Psoas muscle (tissue), 8 donors: Measurements from ENCODE around the gene URM1. TPM values are rescaled to one million over a fixed set of nuclear protein-coding genes. Genes with fewer than 3 reads are reported as not detected.
A peak's percentile ranks its signal among the peaks of the same experiment; 100 is the strongest.

Experiments used
- ATAC-seq, 4 donors: fragments of 200-7000 bp; cut with Tn5 transposase; one replicate each; pipeline ENCODE4 v1.9.1; 2020; ENCODE audit warnings: moderate library complexity in 3 of 4, mild to moderate bottlenecking in 2 of 4
- DNase-seq, 2 donors: peaks; one replicate each; pipeline ENCODE4 v3.0.0-alpha.2; 2020
- H3K27ac ChIP-seq: fragments of 200-600 bp; one replicate; pipeline ENCODE4 v1.8.0; 2022
- H3K27me3 ChIP-seq, 3 donors: fragments of 200-600 bp in 1 of 3; one replicate each; pipeline versions ENCODE4 v1.6.1 to v1.8.0; 2013 to 2022; ENCODE audit warnings: low read length in 2 of 3, mild to moderate bottlenecking in 2 of 3, moderate library complexity in 1 of 3; ENCODE audit not compliant: insufficient read depth in 3 of 3
- H3K36me3 ChIP-seq, 2 donors: fragments of 200-600 bp in 1 of 2; one replicate each; pipeline versions ENCODE4 v1.6.1 to v1.8.0; 2013 to 2022; ENCODE audit warnings: low read depth in 1 of 2, mild to moderate bottlenecking in 1 of 2, moderate library complexity in 1 of 2; ENCODE audit not compliant: insufficient read depth in 1 of 2
- H3K4me1 ChIP-seq: fragments of 200-600 bp; one replicate; pipeline ENCODE4 v1.8.0; 2022
- H3K4me3 ChIP-seq: fragments of 200-600 bp; one replicate; pipeline ENCODE4 v1.8.0; 2022; ENCODE audit warnings: mild to moderate bottlenecking
- H3K9me3 ChIP-seq: fragments of 200-600 bp; one replicate; pipeline ENCODE4 v1.8.0; 2022
- WGBS, 3 donors: extraction: QIAGEN DNeasy Blood & Tissue Kit; methylation state at CpG; one replicate each; pipeline versions ENCODE4 v1.1.6 to v1.1.7; 2013; 5-methylcytosine and 5-hydroxymethylcytosine counted together
- intact Hi-C, 2 donors: fragments of 100-400 bp; cut with DNase I; formaldehyde crosslinking; loops; one replicate each; pipeline versions ENCODE4 v1.11.0 to v1.14.2; 2022
- polyA plus RNA-seq, 3 donors: library from polyadenylated mRNA; stranded (reverse); fragments of 200-250 nt; gene quantifications; one replicate each; pipeline ENCODE4 v1.2.3, GENCODE V29; 2013
- total RNA-seq, 4 donors: library from RNA; stranded (reverse); fragmentation: NEBNext Ultra II Directional in 2 of 4; extraction: Animal tissue kit (Norgen Biotek cat#: 25700) in 2 of 4; gene quantifications; one replicate each; pipeline versions ENCODE4 v1.2.1 to v1.2.4, GENCODE V29; 2021 to 2023
- TF ChIP-seq, protein P1 (sequence below): fragments of 200-600 bp; IDR thresholded peaks from one replicate; pipeline ENCODE4 v1.8.0; 2022; ENCODE audit warnings: antibody characterized with exemption
- donor health status: healthy with polysubstance abuse.
- donor health status: DM: no; HTN: no; CAD: no; lungs with moderate emphysema.
- donor health status: Bipolar disorder and iron deficiency.
- donor health status: healthy.
- donor health status: DM: yes; HTN: yes; CAD: no.
- donor health status: DM: no; HTN: no; CAD: no.
- donor health status: DM: no; HTN: no; CAD: no.
- donor health status: DM: yes; HTN: yes; CAD: no.

The URM1 gene
- total and polyA plus RNA-seq, 7 donors = 34.5 to 111 (median 57.9) TPM

DNA sequence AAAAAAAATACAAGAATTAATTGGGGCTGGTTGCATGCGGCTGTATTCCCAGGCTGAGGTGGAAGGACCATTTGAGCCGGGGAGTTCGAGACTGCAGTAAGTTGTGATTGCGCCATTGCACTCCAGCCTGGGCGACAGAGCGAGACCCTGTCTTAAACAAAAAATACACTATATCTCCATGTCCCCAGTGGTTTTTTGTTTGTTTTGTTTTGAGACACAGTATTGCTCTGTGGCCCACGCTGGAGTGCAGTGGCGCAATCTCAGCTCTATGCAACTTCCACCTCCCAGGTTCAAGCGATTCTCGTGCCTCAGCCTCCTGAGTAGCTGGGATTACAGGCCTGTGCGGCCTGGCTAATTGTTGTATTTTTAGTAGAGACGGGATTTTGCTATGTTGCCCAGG, 47.4 kb upstream of the URM1 start:
- Histone ChIP-seq H3K4me1 (peaks cover 20% of the 10 kb centered on the region), H3K36me3 (peaks cover 2 to 64% of the 10 kb centered on the region in 2 donors), H3K27ac (no peak overlapping the region), H3K27me3 (no peaks in the 10 kb centered on the region), H3K9me3 (no peaks in the 10 kb centered on the region), H3K4me3 (peak overlapping the region; percentile 76)
- WGBS, 3 donors = 85 to 89% (median 87%) methylated on average over 12 of the region's 12 CpGs
- TF ChIP-seq, protein P1, sequence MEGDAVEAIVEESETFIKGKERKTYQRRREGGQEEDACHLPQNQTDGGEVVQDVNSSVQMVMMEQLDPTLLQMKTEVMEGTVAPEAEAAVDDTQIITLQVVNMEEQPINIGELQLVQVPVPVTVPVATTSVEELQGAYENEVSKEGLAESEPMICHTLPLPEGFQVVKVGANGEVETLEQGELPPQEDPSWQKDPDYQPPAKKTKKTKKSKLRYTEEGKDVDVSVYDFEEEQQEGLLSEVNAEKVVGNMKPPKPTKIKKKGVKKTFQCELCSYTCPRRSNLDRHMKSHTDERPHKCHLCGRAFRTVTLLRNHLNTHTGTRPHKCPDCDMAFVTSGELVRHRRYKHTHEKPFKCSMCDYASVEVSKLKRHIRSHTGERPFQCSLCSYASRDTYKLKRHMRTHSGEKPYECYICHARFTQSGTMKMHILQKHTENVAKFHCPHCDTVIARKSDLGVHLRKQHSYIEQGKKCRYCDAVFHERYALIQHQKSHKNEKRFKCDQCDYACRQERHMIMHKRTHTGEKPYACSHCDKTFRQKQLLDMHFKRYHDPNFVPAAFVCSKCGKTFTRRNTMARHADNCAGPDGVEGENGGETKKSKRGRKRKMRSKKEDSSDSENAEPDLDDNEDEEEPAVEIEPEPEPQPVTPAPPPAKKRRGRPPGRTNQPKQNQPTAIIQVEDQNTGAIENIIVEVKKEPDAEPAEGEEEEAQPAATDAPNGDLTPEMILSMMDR = no peak
- DNase-seq = no peak
- no peak for ATAC-seq
- intact Hi-C loops = no loop called here

DNA sequence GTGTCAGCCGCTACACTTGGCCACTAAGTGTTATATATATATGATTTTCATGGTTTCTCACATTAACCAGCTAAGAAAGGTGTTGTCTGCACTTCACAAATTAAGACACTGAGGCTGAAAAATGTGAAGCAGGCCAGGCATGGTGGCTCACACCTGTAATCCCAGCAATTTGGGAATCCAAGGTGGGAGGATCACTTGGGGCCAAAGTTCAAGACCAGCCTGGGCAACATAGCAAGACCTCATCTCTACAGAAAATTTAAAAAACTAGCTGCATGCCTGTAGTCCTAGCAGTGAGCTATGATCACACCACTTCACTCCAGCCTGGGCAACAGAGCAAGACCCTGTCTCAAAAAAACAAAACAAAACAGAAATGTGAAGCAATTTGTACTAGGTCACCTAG, 46.8 kb upstream of the URM1 start:
- intact Hi-C loops = no loop called here
- TF ChIP-seq, protein P1 = no peak

DNA sequence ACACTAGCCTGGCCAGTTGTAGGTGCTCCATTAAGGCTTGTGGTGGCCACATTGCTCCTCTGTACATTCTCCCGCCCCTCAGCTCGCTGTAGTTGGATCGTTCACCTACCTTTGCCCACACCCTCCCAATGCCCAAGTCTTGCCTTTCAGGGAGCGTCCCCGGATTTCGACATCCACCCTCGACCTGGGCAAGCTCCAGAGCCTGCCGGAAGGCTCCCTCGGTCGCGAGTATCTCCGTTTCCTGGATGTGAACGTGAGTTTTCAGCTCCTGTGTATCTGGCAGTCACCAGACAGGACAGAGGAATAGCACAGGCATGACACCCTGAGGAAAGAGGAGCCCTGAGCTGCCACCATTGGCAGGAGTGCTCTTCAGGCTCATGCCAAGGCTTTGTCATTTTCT, 45.5 kb upstream of the URM1 start:
- intact Hi-C loops = no loop called here
- TF ChIP-seq, protein P1 = no peak
- ATAC-seq (no peak), DNase-seq (no peak)
- WGBS, 3 donors = 70 to 81% (median 74%) methylated on average over 13 of the region's 13 CpGs
- H3K27ac ChIP-seq = no peak overlapping the region
- no peak overlapping the region for H3K4me3 ChIP-seq
- no peaks in the 10 kb centered on the region for H3K27me3 ChIP-seq
- H3K36me3 ChIP-seq = peaks cover 4 to 48% of the 10 kb centered on the region in 2 donors
- no peaks in the 10 kb centered on the region for H3K9me3 ChIP-seq
- H3K4me1 ChIP-seq = peaks cover 20% of the 10 kb centered on the region

More for the DNA sequence above, 46.8 kb upstream of the URM1 start:
- H3K9me3 ChIP-seq = no peaks in the 10 kb centered on the region
- no peak overlapping the region for H3K27ac ChIP-seq
- ATAC-seq (no peak), DNase-seq (no peak)
- H3K4me3 ChIP-seq = peak overlapping the region; percentile 76
- H3K4me1 ChIP-seq = peaks cover 20% of the 10 kb centered on the region
- H3K27me3 ChIP-seq = no peaks in the 10 kb centered on the region
- H3K36me3 ChIP-seq = peaks cover 4 to 61% of the 10 kb centered on the region in 2 donors
- 89 to 100% (median 89%) methylated on average over 1 of the region's 1 CpG for WGBS, 3 donors

DNA sequence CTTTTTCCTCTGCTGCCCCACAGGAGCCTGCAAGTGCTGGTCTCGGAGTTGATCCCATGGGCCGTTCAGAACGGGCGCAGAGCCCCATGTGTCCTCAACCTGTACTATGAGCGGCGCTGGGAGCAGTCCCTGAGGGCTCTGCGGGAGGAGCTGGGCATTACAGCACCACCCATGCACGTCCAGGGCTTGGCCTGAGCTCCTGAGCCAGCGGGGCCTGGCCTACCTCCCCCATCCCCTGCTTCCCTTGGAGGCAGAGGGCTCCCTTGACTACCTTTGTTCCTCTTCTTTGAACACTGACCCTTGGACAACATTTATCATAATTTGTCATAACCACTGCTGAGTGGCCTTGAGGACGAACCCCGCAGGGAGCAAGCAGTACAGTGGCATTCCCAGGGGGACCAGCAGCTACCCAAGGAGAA, 37.7 kb upstream of the URM1 start:
- H3K4me1 ChIP-seq = no peaks in the 10 kb centered on the region
- TF ChIP-seq, protein P1 = no peak
- H3K36me3 ChIP-seq = peaks cover 9 to 28% of the 10 kb centered on the region in 2 donors
- intact Hi-C loops = no loop called here
- ATAC-seq (no peak), DNase-seq (no peak)
- no peaks in the 10 kb centered on the region for H3K27me3 ChIP-seq
- H3K4me3 ChIP-seq = no peak overlapping the region
- H3K27ac ChIP-seq = no peak overlapping the region
- H3K9me3 ChIP-seq = no peaks in the 10 kb centered on the region
- WGBS, 3 donors = 85 to 86% (median 86%) methylated on average over 11 of the region's 11 CpGs

DNA sequence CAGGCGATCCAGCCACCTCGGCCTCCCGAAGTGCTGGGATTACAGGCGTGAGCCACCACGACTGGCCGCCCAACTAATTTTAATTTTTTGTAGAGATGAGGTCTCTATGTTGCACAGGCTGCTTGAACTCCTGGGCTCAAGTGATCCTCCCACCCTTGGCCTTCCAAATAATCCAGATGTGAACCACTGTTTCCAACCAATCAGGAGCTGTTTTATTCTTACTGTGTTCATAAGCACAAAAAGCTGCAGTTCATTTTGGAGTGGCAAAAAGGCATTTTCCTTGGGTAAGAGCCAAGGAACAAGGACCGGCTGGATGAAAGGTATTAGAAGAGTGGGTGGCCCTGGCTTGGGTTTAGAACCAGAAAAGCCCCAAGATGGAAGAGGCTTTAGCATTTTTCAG, 36.0 kb upstream of the URM1 start:
- H3K36me3 ChIP-seq = peaks cover 5 to 28% of the 10 kb centered on the region in 2 donors
- H3K4me1 ChIP-seq = no peaks in the 10 kb centered on the region
- DNase-seq (no peak), ATAC-seq (no peak)
- H3K9me3 ChIP-seq = no peaks in the 10 kb centered on the region
- intact Hi-C loops = no loop called here
- no peaks in the 10 kb centered on the region for H3K27me3 ChIP-seq
- TF ChIP-seq, protein P1 = no peak
- no peak overlapping the region for H3K4me3 ChIP-seq
- WGBS, 3 donors = 75 to 87% (median 78%) methylated on average over 7 of the region's 7 CpGs
- H3K27ac ChIP-seq = no peak overlapping the region
